ENCODE measurements around the gene OSBPL1A.
"Not testable (repeated sequence)": the region's sequence is repeated elsewhere in the genome, so short reads cannot be mapped to it uniquely, and the experiment has no call there.

The OSBPL1A gene

GRCh38 chr18:24396082-24396633 is 1.5 kb downstream of the OSBPL1A start:
- no peak for DNase-seq

- no peak for DNase-seq
These were observed 2.4 kb downstream of the OSBPL1A start for GRCh38 chr18:24395049-24395795.

- DNase-seq = no peak
These were observed 8.7 kb downstream of the OSBPL1A start for GRCh38 chr18:24388957-24389356.

GRCh38 chr18:24386681-24387080 is 10.9 kb downstream of the OSBPL1A start:
- DNase-seq = no peak

GRCh38 chr18:24381126-24381525 is 16.5 kb downstream of the OSBPL1A start:
- no peak for DNase-seq

GRCh38 chr18:24380163-24380747 is 17.4 kb downstream of the OSBPL1A start:
- no peak for DNase-seq

GRCh38 chr18:24378598-24378997 is 19.0 kb downstream of the OSBPL1A start:
- DNase-seq = no peak

- not testable (repeated sequence) for DNase-seq
These were observed 21.1 kb downstream of the OSBPL1A start for GRCh38 chr18:24376531-24376930.

GRCh38 chr18:24373328-24373727 is 24.3 kb downstream of the OSBPL1A start:
- DNase-seq = no peak

- DNase-seq = no peak
These were observed 25.2 kb downstream of the OSBPL1A start for GRCh38 chr18:24372279-24372872.

- peak; percentile 2 for DNase-seq
These were observed 27.5 kb downstream of the OSBPL1A start for GRCh38 chr18:24370120-24370519.

- DNase-seq = no peak
These were observed 28.2 kb downstream of the OSBPL1A start for GRCh38 chr18:24369426-24369825.

GRCh38 chr18:24368749-24369148 is 28.9 kb downstream of the OSBPL1A start:
- DNase-seq = no peak

GRCh38 chr18:24366328-24366727 is 31.3 kb downstream of the OSBPL1A start:
- no peak for DNase-seq

GRCh38 chr18:24364177-24364576 is 33.4 kb downstream of the OSBPL1A start:
- DNase-seq = no peak

GRCh38 chr18:24362757-24363156 is 34.9 kb downstream of the OSBPL1A start:
- no peak for DNase-seq

- DNase-seq = peak; percentile 8
These were observed 37.7 kb downstream of the OSBPL1A start for GRCh38 chr18:24359787-24360530.

- no peak for DNase-seq
These were observed 43.3 kb downstream of the OSBPL1A start for GRCh38 chr18:24354278-24354677.

GRCh38 chr18:24346254-24346653 is 51.4 kb downstream of the OSBPL1A start:
- DNase-seq = no peak

GRCh38 chr18:24344509-24344908 is 53.1 kb downstream of the OSBPL1A start:
- no peak for DNase-seq

GRCh38 chr18:24342347-24342746 is 55.3 kb downstream of the OSBPL1A start:
- DNase-seq = no peak

- no peak for DNase-seq
These were observed 56.3 kb downstream of the OSBPL1A start for GRCh38 chr18:24341361-24341760.

- no peak for DNase-seq
These were observed 64.5 kb downstream of the OSBPL1A start for GRCh38 chr18:24333084-24333483.
